ENCODE measurements around the gene DAO. TPM values are rescaled to one million over a fixed set of nuclear protein-coding genes. Genes with fewer than 3 reads are reported as not detected.
"Not testable (repeated sequence)": the region's sequence is repeated elsewhere in the genome, so short reads cannot be mapped to it uniquely, and the experiment has no call there.

The DAO gene
- total RNA-seq, 4 donors from 2014 or later: 2.5 TPM; not detected in 3

GRCh38 chr12:108857158-108857407 lies 22.8 kb upstream of the DAO start:
- H3K27me3 ChIP-seq: no peaks in the 10 kb centered on the region
- H3K36me3 ChIP-seq: no peaks in the 10 kb centered on the region
- H3K27ac ChIP-seq: peak overlapping the region; percentile 76 to 98 (median 94)
- H3K4me3 ChIP-seq: peak overlapping the region; percentile 70 to 76
- WGBS, 2 donors (ENCODE audit: low coverage in 1 of 2): 2% methylated on average over 11 of the region's 30 CpGs; no CpG with 5 or more reads in 1 of the 2 donors
- ATAC-seq: no peak
- TF ChIP-seq EP300 (IDR thresholded peaks at IDR 0.05) (no peak), CTCF (IDR thresholded peaks at IDR 0.05) (no peak), POLR2A (IDR thresholded peaks at IDR 0.05) (no peak), POLR2AphosphoS5 (IDR thresholded peaks at IDR 0.05) (no peak)
- no peaks in the 10 kb centered on the region for H3K9me3 ChIP-seq
- peaks cover 0 to 66% (median 25%) of the 10 kb centered on the region in 3 donors for H3K4me1 ChIP-seq

GRCh38 chr12:108858311-108859074 lies 21.4 kb upstream of the DAO start:
- TF ChIP-seq CTCF (IDR thresholded peaks at IDR 0.05) (no peak), POLR2A (IDR thresholded peaks at IDR 0.05) (no peak), POLR2AphosphoS5 (IDR thresholded peaks at IDR 0.05) (no peak), EP300 (IDR thresholded peaks at IDR 0.05) (no peak)
- peaks cover 0 to 52% (median 21%) of the 10 kb centered on the region in 3 donors for H3K4me1 ChIP-seq
- no peaks in the 10 kb centered on the region for H3K27me3 ChIP-seq
- WGBS, 2 donors (ENCODE audit: low coverage in 1 of 2): 4 to 14% methylated on average over 5 to 16 of the region's 18 CpGs
- peak overlapping the region; percentile 61 to 76 for H3K4me3 ChIP-seq
- peak overlapping the region in 3 of 4 donors; percentile 93 to 98 (median 96) for H3K27ac ChIP-seq
- no peaks in the 10 kb centered on the region for H3K9me3 ChIP-seq
- H3K36me3 ChIP-seq: no peaks in the 10 kb centered on the region
- ATAC-seq: no peak

- 60 to 68% methylated on average over 3 to 5 of the region's 6 CpGs for WGBS, 2 donors (ENCODE audit: low coverage in 1 of 2)
- H3K4me1 ChIP-seq: peaks cover 0 to 44% (median 17%) of the 10 kb centered on the region in 3 donors
These were observed 20.6 kb upstream of the DAO start for GRCh38 chr12:108859141-108859922.

GRCh38 chr12:108859923-108860291 lies 20.0 kb upstream of the DAO start:
- no peak overlapping the region for H3K27ac ChIP-seq
- no peak for TF ChIP-seq EP300 (IDR thresholded peaks at IDR 0.05)
- TF ChIP-seq CTCF (IDR thresholded peaks at IDR 0.05): no peak
- no peak for TF ChIP-seq POLR2A (IDR thresholded peaks at IDR 0.05)
- TF ChIP-seq POLR2AphosphoS5 (IDR thresholded peaks at IDR 0.05): no peak
- H3K4me3 ChIP-seq: no peak overlapping the region
- no peak for ATAC-seq
- no peaks in the 10 kb centered on the region for H3K36me3 ChIP-seq
- peaks cover 0 to 38% (median 17%) of the 10 kb centered on the region in 3 donors for H3K4me1 ChIP-seq
- no peaks in the 10 kb centered on the region for H3K9me3 ChIP-seq
- 89 to 100% methylated on average over 1 of the region's 1 CpG for WGBS, 2 donors (ENCODE audit: low coverage in 1 of 2)
- no peaks in the 10 kb centered on the region for H3K27me3 ChIP-seq

More at GRCh38 chr12:108859141-108859922, 20.6 kb upstream of the DAO start:
- H3K9me3 ChIP-seq, H3K4me3 ChIP-seq, H3K36me3 ChIP-seq, ATAC-seq, H3K27me3 ChIP-seq: not testable (repeated sequence)
- peak overlapping the region in 3 of 4 donors; percentile 93 to 98 (median 96) for H3K27ac ChIP-seq

- no peak overlapping the region for H3K27ac ChIP-seq
- TF ChIP-seq POLR2A (IDR thresholded peaks at IDR 0.05): no peak
- TF ChIP-seq EP300 (IDR thresholded peaks at IDR 0.05): no peak
- no peak for TF ChIP-seq POLR2AphosphoS5 (IDR thresholded peaks at IDR 0.05)
- TF ChIP-seq CTCF (IDR thresholded peaks at IDR 0.05): no peak
- 68 to 86% methylated on average over 5 to 6 of the region's 6 CpGs for WGBS, 2 donors (ENCODE audit: low coverage in 1 of 2)
- H3K4me3 ChIP-seq: no peak overlapping the region
- H3K36me3 ChIP-seq: no peaks in the 10 kb centered on the region
- no peaks in the 10 kb centered on the region for H3K9me3 ChIP-seq
- ATAC-seq: no peak
- H3K27me3 ChIP-seq: no peaks in the 10 kb centered on the region
- H3K4me1 ChIP-seq: peaks cover 0 to 33% (median 16%) of the 10 kb centered on the region in 3 donors
These were observed 19.4 kb upstream of the DAO start for GRCh38 chr12:108860443-108860842.
